Stimulated activated CD4-positive, alpha-beta T cell treated with anti-CD3 and anti-CD28 coated beads, TNF-alpha, amount 100 ng/mL, for 48 hours (primary cell): ENCODE measurements around the gene ARL17B.
"Not testable (repeated sequence)": the region's sequence is repeated elsewhere in the genome, so short reads cannot be mapped to it uniquely, and the experiment has no call there.

Source experiments
- DNase-seq, 3 donors: peaks; one replicate each; pipeline ENCODE4 v3.0.0-alpha.2; 2020; ENCODE audit warnings: low read depth in 3 of 3

The ARL17B gene

GRCh38 chr17:46290906-46291546 lies 70.5 kb downstream of the ARL17B start:
- not testable (repeated sequence) for DNase-seq

GRCh38 chr17:46287587-46287986 lies 74.0 kb downstream of the ARL17B start:
- DNase-seq, result not testable (repeated sequence)

GRCh38 chr17:46286764-46287221 lies 74.8 kb downstream of the ARL17B start:
- DNase-seq, result peak in 2 of 3 donors; percentile 58 to 67

GRCh38 chr17:46285500-46285899 lies 76.1 kb downstream of the ARL17B start:
- not testable (repeated sequence) for DNase-seq

- DNase-seq, result peak in 2 of 3 donors; percentile 38 to 65
These were observed 77.1 kb downstream of the ARL17B start for GRCh38 chr17:46284467-46284866.

- not testable (repeated sequence) for DNase-seq
These were observed 78.9 kb downstream of the ARL17B start for GRCh38 chr17:46282635-46283034.

GRCh38 chr17:46281336-46281735 lies 80.2 kb downstream of the ARL17B start:
- not testable (repeated sequence) for DNase-seq

GRCh38 chr17:46276728-46277479 lies 84.7 kb downstream of the ARL17B start:
- not testable (repeated sequence) for DNase-seq

- no peak for DNase-seq
These were observed 87.3 kb downstream of the ARL17B start for GRCh38 chr17:46274238-46274637.

- no peak for DNase-seq
These were observed 87.9 kb downstream of the ARL17B start for GRCh38 chr17:46273541-46274236.

GRCh38 chr17:46270032-46270431 lies 91.5 kb downstream of the ARL17B start:
- no peak for DNase-seq

GRCh38 chr17:46266656-46267544 lies 94.7 kb downstream of the ARL17B start:
- DNase-seq, result peak; percentile 70 to 79 (median 73)

- not testable (repeated sequence) for DNase-seq
These were observed 95.4 kb downstream of the ARL17B start for GRCh38 chr17:46266063-46266655.

GRCh38 chr17:46264456-46265198 lies 96.9 kb downstream of the ARL17B start:
- DNase-seq, result no peak

GRCh38 chr17:46262271-46262670 lies 99.3 kb downstream of the ARL17B start:
- no peak for DNase-seq

- not testable (repeated sequence) for DNase-seq
These were observed 101.5 kb downstream of the ARL17B start for GRCh38 chr17:46259845-46260661.

GRCh38 chr17:46256369-46256768 lies 105.2 kb downstream of the ARL17B start:
- not testable (repeated sequence) for DNase-seq

- not testable (repeated sequence) for DNase-seq
These were observed 107.4 kb downstream of the ARL17B start for GRCh38 chr17:46254215-46254614.

GRCh38 chr17:46253722-46254121 lies 107.8 kb downstream of the ARL17B start:
- DNase-seq, result peak; percentile 68 to 71 (median 69)
